ENCODE data around the gene CLOCK. TPM values are rescaled to one million over a fixed set of nuclear protein-coding genes. Genes with fewer than 3 reads are reported as not detected.

Gene CLOCK
- total RNA-seq, 1 donor from 2014 or later: 26.1 TPM

- peaks cover 22% of the 10 kb centered on the region for H3K4me1 Mint-ChIP-seq (ENCODE audit: low read depth)
- H3K4me3 Mint-ChIP-seq (ENCODE audit: unreplicated experiment): no peak overlapping the region
- TF ChIP-seq CTCF (IDR thresholded peaks at IDR 0.05): no peak
- DNase-seq (ENCODE audit: low spot score): no peak
- H3K36me3 Mint-ChIP-seq (ENCODE audit: low read depth): peaks cover 8% of the 10 kb centered on the region
- H3K27me3 Mint-ChIP-seq (ENCODE audit: low read depth): no peaks in the 10 kb centered on the region
- no peak overlapping the region for H3K27ac Mint-ChIP-seq (ENCODE audit: unreplicated experiment)
- no peaks in the 10 kb centered on the region for H3K9me3 Mint-ChIP-seq (ENCODE audit: low read depth)
Measured at GRCh38 chr4:55450566-55450965, 96.1 kb downstream of the CLOCK start.

- TF ChIP-seq CTCF (IDR thresholded peaks at IDR 0.05): no peak
- DNase-seq (ENCODE audit: low spot score): no peak
- Mint-ChIP-seq H3K4me1 (ENCODE audit: low read depth) (peaks cover 22% of the 10 kb centered on the region), H3K27me3 (ENCODE audit: low read depth) (no peaks in the 10 kb centered on the region), H3K27ac (ENCODE audit: unreplicated experiment) (peak overlapping the region; percentile 1), H3K4me3 (ENCODE audit: unreplicated experiment) (no peak overlapping the region), H3K9me3 (ENCODE audit: low read depth) (no peaks in the 10 kb centered on the region), H3K36me3 (ENCODE audit: low read depth) (peaks cover 8% of the 10 kb centered on the region)
Measured at GRCh38 chr4:55447831-55448230, 98.9 kb downstream of the CLOCK start.

- no peak for TF ChIP-seq CTCF (IDR thresholded peaks at IDR 0.05)
- Mint-ChIP-seq H3K27me3 (ENCODE audit: low read depth) (no peaks in the 10 kb centered on the region), H3K36me3 (ENCODE audit: low read depth) (peaks cover 9% of the 10 kb centered on the region), H3K27ac (ENCODE audit: unreplicated experiment) (peak overlapping the region; percentile 17), H3K9me3 (ENCODE audit: low read depth) (no peaks in the 10 kb centered on the region), H3K4me3 (ENCODE audit: unreplicated experiment) (no peak overlapping the region), H3K4me1 (ENCODE audit: low read depth) (peaks cover 28% of the 10 kb centered on the region)
- DNase-seq (ENCODE audit: low spot score): no peak
Measured at GRCh38 chr4:55447108-55447708, 99.5 kb downstream of the CLOCK start.

GRCh38 chr4:55446578-55446922, 100.2 kb downstream of the CLOCK start:
- no peaks in the 10 kb centered on the region for H3K9me3 Mint-ChIP-seq (ENCODE audit: low read depth)
- peak overlapping the region; percentile 65 for H3K27ac Mint-ChIP-seq (ENCODE audit: unreplicated experiment)
- H3K4me3 Mint-ChIP-seq (ENCODE audit: unreplicated experiment): no peak overlapping the region
- no peaks in the 10 kb centered on the region for H3K27me3 Mint-ChIP-seq (ENCODE audit: low read depth)
- no peak for TF ChIP-seq CTCF (IDR thresholded peaks at IDR 0.05)
- peaks cover 28% of the 10 kb centered on the region for H3K4me1 Mint-ChIP-seq (ENCODE audit: low read depth)
- peaks cover 5% of the 10 kb centered on the region for H3K36me3 Mint-ChIP-seq (ENCODE audit: low read depth)
- DNase-seq (ENCODE audit: low spot score): no peak

GRCh38 chr4:55445921-55446577, 100.7 kb downstream of the CLOCK start:
- Mint-ChIP-seq H3K36me3 (ENCODE audit: low read depth) (peaks cover 6% of the 10 kb centered on the region), H3K9me3 (ENCODE audit: low read depth) (no peaks in the 10 kb centered on the region), H3K4me1 (ENCODE audit: low read depth) (peaks cover 28% of the 10 kb centered on the region), H3K27ac (ENCODE audit: unreplicated experiment) (peak overlapping the region; percentile 65), H3K27me3 (ENCODE audit: low read depth) (no peaks in the 10 kb centered on the region), H3K4me3 (ENCODE audit: unreplicated experiment) (no peak overlapping the region)
- TF ChIP-seq CTCF (IDR thresholded peaks at IDR 0.05): peak; percentile 18
- no peak for DNase-seq (ENCODE audit: low spot score)

Data from chondrocyte (in vitro differentiated cells).